Tibial nerve (tissue), 3 donors: ENCODE results near the gene PNKD.

Source experiments
- CTCF ChIP-seq, 5 experiments: fragments of 200-600 bp in 3 of 5; fragments of 450-650 bp in 2 of 5; sonication (generic) in 3 of 5; IDR thresholded peaks; one replicate each; pipeline ENCODE4 v1.5.1; 2016 to 2019; ENCODE audit warnings: antibody characterized with exemption in 5 of 5, mild to moderate bottlenecking in 3 of 5, moderate library complexity in 2 of 5
- POLR2A ChIP-seq, 2 donors: fragments of 450-650 bp; IDR thresholded peaks; one replicate each; pipeline ENCODE4 v1.6.1; 2017; ENCODE audit warnings: antibody characterized with exemption in 2 of 2, mild to moderate bottlenecking in 2 of 2, moderate library complexity in 2 of 2

- TF ChIP-seq POLR2A (IDR thresholded peaks at IDR 0.05) = no peak
- no peak for TF ChIP-seq CTCF (IDR thresholded peaks at IDR 0.05)
Observed at GRCh38 chr2:218331745-218332144, 61.4 kb downstream of the PNKD start.
